Activated CD4-positive, alpha-beta memory T cell treated with anti-CD3 and anti-CD28 coated beads for 36 hours (primary cell): Measurements from ENCODE around the gene STK31. TPM values are rescaled to one million over a fixed set of nuclear protein-coding genes. Genes with fewer than 3 reads are reported as not detected.
"Not testable (repeated sequence)": the region's sequence is repeated elsewhere in the genome, so short reads cannot be mapped to it uniquely, and the experiment has no call there.

Experiments
- CTCF ChIA-PET: fragments of 350-600 bp; sonication (Branson Sonifier 250); formaldehyde crosslinking; loops from one replicate; lab custom pipeline; 2021; ENCODE audit warnings: antibody characterized with exemption, inconsistent platforms; lab: Charles Lee
- POLR2A ChIA-PET: fragments of 350-600 bp; sonication (Branson Sonifier 250); formaldehyde crosslinking; loops from one replicate; lab custom pipeline; 2021; ENCODE audit warnings: antibody characterized with exemption; lab: Charles Lee
- DNase-seq: peaks from one replicate; pipeline ENCODE4 v3.0.0-alpha.2; 2020
- H3K27ac Mint-ChIP-seq: one replicate; pipeline ENCODE4 v1.8.0; 2021; ENCODE audit warnings: mixed read lengths
- H3K27me3 Mint-ChIP-seq: one replicate; pipeline ENCODE4 v1.8.0; 2021; ENCODE audit warnings: mixed read lengths
- H3K36me3 Mint-ChIP-seq: one replicate; pipeline ENCODE4 v1.8.0; 2021; ENCODE audit warnings: mixed read lengths
- H3K4me1 Mint-ChIP-seq: one replicate; pipeline ENCODE4 v1.8.0; 2021; ENCODE audit warnings: low read depth, mixed read lengths
- H3K4me3 Mint-ChIP-seq: one replicate; pipeline ENCODE4 v1.8.0; 2021; ENCODE audit warnings: mild to moderate bottlenecking, mixed read lengths
- H3K9me3 Mint-ChIP-seq: one replicate; pipeline ENCODE4 v1.8.0; 2021; ENCODE audit warnings: mixed read lengths
- intact Hi-C: fragments of 100-400 bp; cut with micrococcal nuclease; formaldehyde crosslinking; loops from one replicate; pipeline ENCODE4 v1.15.1; 2023
- total RNA-seq, 2 experiments: library from RNA; stranded (reverse); gene quantifications; one replicate each; pipeline ENCODE4 v1.2.3, GENCODE V29; 2021

Gene STK31
- total RNA-seq = not detected

- Mint-ChIP-seq H3K36me3 (peaks cover 16% of the 10 kb centered on the region), H3K4me3 (no peak within 1 kb of the TSS), H3K9me3 (peaks cover 14% of the 10 kb centered on the region), H3K27ac (no peak within 1 kb of the TSS), H3K27me3 (peaks cover 2% of the 10 kb centered on the region), H3K4me1 (no peaks in the 10 kb centered on the region)
- POLR2A ChIA-PET = interaction anchor here (1.0 kb wide), 1 partner anchor 30 kb away, joined by 3 read pairs; the partner anchor contains the start of gene FAM221A
- intact Hi-C loops = loop anchor here (5.0 kb wide), 1 partner anchor 438 kb away; no protein-coding TSS in a partner anchor
- no peak for DNase-seq
- CTCF ChIA-PET = interaction anchor here (0.7 to 9.6 kb wide), 8 partner anchors 11 to 437 kb away, joined by 3 to 135 read pairs (median 4); no protein-coding TSS in a partner anchor
Observed at GRCh38 chr7:23710000-23710399, at the start of gene STK31. Gene STK31 (plus strand): TSS chr7:23710219. CDS start chr7:23710286, 67 bp downstream.

- Mint-ChIP-seq H3K27ac (no peak overlapping the region), H3K9me3 (peaks cover 12% of the 10 kb centered on the region), H3K4me3 (no peak overlapping the region), H3K36me3 (no peaks in the 10 kb centered on the region), H3K27me3 (no peaks in the 10 kb centered on the region), H3K4me1 (no peaks in the 10 kb centered on the region)
- CTCF ChIA-PET = no interaction called here
- DNase-seq = no peak
- intact Hi-C loops = no loop called here
- POLR2A ChIA-PET = no interaction called here
Observed at GRCh38 chr7:23661385-23661784, 48.6 kb upstream of the STK31 start.

- ChIA-PET CTCF (no interaction called here), POLR2A (no interaction called here)
- no peaks in the 10 kb centered on the region for H3K27me3 Mint-ChIP-seq
- H3K27ac Mint-ChIP-seq = no peak overlapping the region
- intact Hi-C loops = no loop called here
- H3K4me3 Mint-ChIP-seq = no peak overlapping the region
- peaks cover 12% of the 10 kb centered on the region for H3K9me3 Mint-ChIP-seq
- no peaks in the 10 kb centered on the region for H3K4me1 Mint-ChIP-seq
- DNase-seq = no peak
- no peaks in the 10 kb centered on the region for H3K36me3 Mint-ChIP-seq
Observed at GRCh38 chr7:23662124-23662983, 47.7 kb upstream of the STK31 start.

GRCh38 chr7:23662984-23663313, 47.1 kb upstream of the STK31 start:
- Mint-ChIP-seq H3K4me1 (no peaks in the 10 kb centered on the region), H3K36me3 (no peaks in the 10 kb centered on the region), H3K27ac (no peak overlapping the region), H3K4me3 (no peak overlapping the region), H3K27me3 (no peaks in the 10 kb centered on the region), H3K9me3 (peaks cover 10% of the 10 kb centered on the region)
- intact Hi-C loops = no loop called here
- ChIA-PET CTCF (interaction anchor here (1.2 kb wide), 1 partner anchor 34 kb away, joined by 4 read pairs; no protein-coding TSS in a partner anchor), POLR2A (no interaction called here)
- no peak for DNase-seq

- CTCF ChIA-PET = interaction anchor here (1.2 kb wide), 1 partner anchor 32 kb away, joined by 4 read pairs; no protein-coding TSS in a partner anchor
- intact Hi-C loops = no loop called here
- Mint-ChIP-seq H3K27ac (no peak overlapping the region), H3K4me1 (no peaks in the 10 kb centered on the region), H3K4me3 (no peak overlapping the region), H3K9me3 (peaks cover 3% of the 10 kb centered on the region), H3K27me3 (no peaks in the 10 kb centered on the region), H3K36me3 (no peaks in the 10 kb centered on the region)
- no peak for DNase-seq
- POLR2A ChIA-PET = no interaction called here
Observed at GRCh38 chr7:23664122-23664521, 45.9 kb upstream of the STK31 start.

- no peak for DNase-seq
- Mint-ChIP-seq H3K4me1 (no peaks in the 10 kb centered on the region), H3K27ac (no peak overlapping the region), H3K27me3 (peaks cover 16% of the 10 kb centered on the region), H3K36me3 (no peaks in the 10 kb centered on the region), H3K9me3 (no peaks in the 10 kb centered on the region), H3K4me3 (no peak overlapping the region)
- ChIA-PET POLR2A (no interaction called here), CTCF (no interaction called here)
- intact Hi-C loops = no loop called here
Observed at GRCh38 chr7:23672033-23672432, 38.0 kb upstream of the STK31 start.

- no peaks in the 10 kb centered on the region for H3K9me3 Mint-ChIP-seq
- H3K4me1 Mint-ChIP-seq = peaks cover 9% of the 10 kb centered on the region
- H3K4me3 Mint-ChIP-seq = peak within 1 kb of the TSS; percentile 84
- intact Hi-C loops = loop anchor here (1.0 to 10.0 kb wide), 3 partner anchors 85 to 895 kb away; partner anchors contain the start of genes NUP42 and PALS2
- H3K27ac Mint-ChIP-seq = peak within 1 kb of the TSS; percentile 73
- DNase-seq = peak; percentile 90
- ChIA-PET POLR2A (interaction anchor here (0.5 to 0.6 kb wide), 2 partner anchors 31 to 37 kb away, joined by 3 to 4 read pairs; partner anchors contain the start of gene STK31), CTCF (interaction anchor here (0.6 to 3.2 kb wide), 10 partner anchors 9 to 1388 kb away, joined by 3 to 18 read pairs (median 4); partner anchors contain the start of gene CCDC126)
- H3K27me3 Mint-ChIP-seq = peaks cover 5% of the 10 kb centered on the region
- no peaks in the 10 kb centered on the region for H3K36me3 Mint-ChIP-seq
Observed at GRCh38 chr7:23679898-23680413, 30.1 kb upstream of the STK31 start, which contains the start of gene FAM221A. Gene FAM221A (plus strand): TSS chr7:23680199. CDS start chr7:23680219, 20 bp downstream.

- intact Hi-C loops = loop anchor here (1.0 to 10.0 kb wide), 3 partner anchors 85 to 894 kb away; partner anchors contain the start of genes NUP42 and PALS2
- POLR2A ChIA-PET = interaction anchor here (0.5 to 0.7 kb wide), 2 partner anchors 38 to 334 kb away, joined by 3 to 4 read pairs; no protein-coding TSS in a partner anchor
- CTCF ChIA-PET = interaction anchor here (0.9 to 3.2 kb wide), 9 partner anchors 10 to 134 kb away, joined by 3 to 18 read pairs (median 4); partner anchors contain the start of gene CCDC126
- H3K4me3 Mint-ChIP-seq = peak overlapping the region; percentile 84
- H3K4me1 Mint-ChIP-seq = peaks cover 11% of the 10 kb centered on the region
- DNase-seq = peak; percentile 70
- H3K9me3 Mint-ChIP-seq = no peaks in the 10 kb centered on the region
- no peaks in the 10 kb centered on the region for H3K27me3 Mint-ChIP-seq
- peak overlapping the region; percentile 73 for H3K27ac Mint-ChIP-seq
- no peaks in the 10 kb centered on the region for H3K36me3 Mint-ChIP-seq
Observed at GRCh38 chr7:23680414-23681405, 29.3 kb upstream of the STK31 start.

GRCh38 chr7:23684041-23684440, 26.0 kb upstream of the STK31 start:
- H3K9me3 Mint-ChIP-seq, H3K4me3 Mint-ChIP-seq, DNase-seq, H3K27me3 Mint-ChIP-seq, H3K27ac Mint-ChIP-seq, H3K36me3 Mint-ChIP-seq, POLR2A ChIA-PET: not testable (repeated sequence)
- CTCF ChIA-PET = interaction anchor here (1.1 to 1.9 kb wide), 2 partner anchors 11 to 13 kb away, joined by 5 to 11 read pairs; no protein-coding TSS in a partner anchor
- H3K4me1 Mint-ChIP-seq = peaks cover 11% of the 10 kb centered on the region
- intact Hi-C loops = loop anchor here (10.0 kb wide), 1 partner anchor 891 kb away; the partner anchor contains the start of gene PALS2

GRCh38 chr7:23685731-23686130, 24.3 kb upstream of the STK31 start:
- Mint-ChIP-seq H3K9me3 (no peaks in the 10 kb centered on the region), H3K36me3 (peaks cover 4% of the 10 kb centered on the region), H3K27ac (no peak overlapping the region), H3K27me3 (no peaks in the 10 kb centered on the region), H3K4me3 (no peak overlapping the region), H3K4me1 (peaks cover 5% of the 10 kb centered on the region)
- POLR2A ChIA-PET = no interaction called here
- no peak for DNase-seq
- CTCF ChIA-PET = interaction anchor here (1.8 to 1.9 kb wide), 2 partner anchors 11 to 26 kb away, joined by 5 to 11 read pairs; no protein-coding TSS in a partner anchor
- intact Hi-C loops = loop anchor here (10.0 kb wide), 1 partner anchor 889 kb away; the partner anchor contains the start of gene PALS2

- CTCF ChIA-PET = interaction anchor here (1.0 to 1.3 kb wide), 2 partner anchors 25 to 257 kb away, joined by 3 to 4 read pairs; no protein-coding TSS in a partner anchor
Observed at GRCh38 chr7:23687011-23687410, 23.0 kb upstream of the STK31 start.

More at GRCh38 chr7:23687011-23687410, 23.0 kb upstream of the STK31 start:
- intact Hi-C loops = loop anchor here (10.0 kb wide), 1 partner anchor 888 kb away; the partner anchor contains the start of gene PALS2
- Mint-ChIP-seq H3K9me3 (no peaks in the 10 kb centered on the region), H3K36me3 (peaks cover 4% of the 10 kb centered on the region), H3K4me3 (no peak overlapping the region), H3K4me1 (peaks cover 2% of the 10 kb centered on the region), H3K27me3 (no peaks in the 10 kb centered on the region), H3K27ac (no peak overlapping the region)
- no peak for DNase-seq
- POLR2A ChIA-PET = no interaction called here
